K562 (cell line): ENCODE results near the gene BTRC. TPM values are rescaled to one million over a fixed set of nuclear protein-coding genes. Genes with fewer than 3 reads are reported as not detected.

Experiments used
- ATF1 ChIP-seq, 2 experiments: fragments of 450-650 bp in 1 of 2; IDR thresholded peaks; 2 replicates each; pipeline ENCODE4 v1.6.1; 2016; ENCODE audit warnings: missing compliant biosample characterization in 1 of 2, missing genetic modification characterization in 1 of 2
- CBFA2T3 ChIP-seq: fragments of 450-650 bp; IDR thresholded peaks from 2 replicates; pipeline ENCODE4 v1.6.1; 2017
- EP300 ChIP-seq: IDR thresholded peaks from 2 replicates; pipeline ENCODE4 v1.6.1; 2012; ENCODE audit warnings: low read length, improper control_type of control experiment
- HINFP ChIP-seq: fragments of 450-650 bp; conservative IDR thresholded peaks from 2 replicates; pipeline ENCODE4 v1.6.1; 2016; ENCODE audit warnings: missing genetic modification characterization, low read depth, mild to moderate bottlenecking, control low read depth, missing compliant biosample characterization
- HNRNPH1 ChIP-seq: fragments of 200-400 bp; formaldehyde crosslinking; optimal IDR thresholded peaks from 2 replicates; pipeline ENCODE3; 2017; ENCODE audit warnings: low read depth, mild to moderate bottlenecking, low read length, moderate library complexity
- JUNB ChIP-seq: fragments of 450-650 bp; formaldehyde crosslinking; conservative IDR thresholded peaks from 2 replicates; pipeline ENCODE4 v1.4.0; 2020; ENCODE audit warnings: mild to moderate bottlenecking
- NCOA1 ChIP-seq: fragments of 450-650 bp; IDR thresholded peaks from 2 replicates; pipeline ENCODE4 v1.6.1; 2016; ENCODE audit warnings: low read depth
- NCOA2 ChIP-seq, 2 experiments: fragments of 450-650 bp; IDR thresholded peaks; 2 replicates each; pipeline ENCODE4 v1.6.1; 2018; ENCODE audit warnings: mild to moderate bottlenecking in 2 of 2, moderate library complexity in 1 of 2; ENCODE audit not compliant: partially characterized antibody in 2 of 2
- RAD21 ChIP-seq, 2 experiments: fragments of 250-450 bp in 1 of 2; fragments of 450-650 bp in 1 of 2; sonication (Bioruptor Pico) in 1 of 2; formaldehyde crosslinking in 1 of 2; IDR thresholded peaks in 1 of 2; conservative IDR thresholded peaks in 1 of 2; 2 replicates each; pipeline versions ENCODE4 v1.4.0 to v1.8.0; 2020 to 2022; ENCODE audit warnings: mild to moderate bottlenecking in 2 of 2, moderate library complexity in 1 of 2
- RBM14 ChIP-seq: fragments of 200-400 bp; formaldehyde crosslinking; IDR thresholded peaks from 2 replicates; pipeline ENCODE4 v1.6.1; 2018; ENCODE audit warnings: low read depth, mild to moderate bottlenecking, low read length, moderate library complexity, borderline replicate concordance; ENCODE audit not compliant: insufficient read depth
- ZNF12 ChIP-seq: sonication (generic); formaldehyde crosslinking; IDR thresholded peaks from 2 replicates; pipeline ENCODE4 v1.4.0; 2020; ENCODE audit warnings: mild to moderate bottlenecking, missing genetic modification reagents
- ZNF263 ChIP-seq: sonication (generic); formaldehyde crosslinking; IDR thresholded peaks from 2 replicates; pipeline ENCODE4 v1.8.0; 2022; ENCODE audit warnings: mild to moderate bottlenecking, missing genetic modification reagents, borderline replicate concordance
- ZNF766 ChIP-seq: fragments of 200-800 bp; sonication (Bioruptor generic); conservative IDR thresholded peaks from 2 replicates; pipeline ENCODE4 v1.6.1; 2016; ENCODE audit warnings: missing genetic modification characterization, missing compliant biosample characterization
- polyA plus RNA-seq, 8 experiments: library from polyadenylated mRNA; depleted of rRNA in 4 of 8; stranded (reverse) in 5 of 8; unstranded in 3 of 8; fragments of >200 nt; fragmentation: Nextera tagmentation in 2 of 8; fragmentation: Illumina TruSeq in 1 of 8; extraction: Ambion mirVana in 2 of 8; extraction: Trizol in 1 of 8; gene quantifications; 2 replicates each; pipeline versions ENCODE4 v1.2.1 to v1.2.3, GENCODE V29; 2011 to 2014; ENCODE audit warnings: inconsistent platforms in 1 of 8, missing spikeins in 1 of 8
- total RNA-seq, 7 experiments: library from RNA; depleted of rRNA in 6 of 7; stranded (reverse); fragments of >200 nt in 6 of 7; fragmentation: Illumina TruSeq in 2 of 7; extraction: Trizol in 2 of 7; gene quantifications; 2 replicates each; pipeline versions ENCODE4 v1.2.1 to v1.2.3, GENCODE V29; 2011 to 2021; ENCODE audit warnings: low replicate concordance in 1 of 7
- TF ChIP-seq, protein P1 (sequence below), 2 experiments: fragments of 450-650 bp; formaldehyde crosslinking in 1 of 2; IDR thresholded peaks; 2 replicates each; pipeline versions ENCODE4 v1.4.0 to v1.6.1; 2014 to 2020; ENCODE audit warnings: mild to moderate bottlenecking in 2 of 2, borderline replicate concordance in 1 of 2, low read depth in 1 of 2
- TF ChIP-seq, protein P2 (sequence below), 3 experiments: IDR thresholded peaks in 2 of 3; conservative IDR thresholded peaks in 1 of 3; 2 replicates each; pipeline ENCODE4 v1.5.1; 2011 to 2012; ENCODE audit warnings: low read length in 3 of 3, mild to moderate bottlenecking in 3 of 3, control low read depth in 2 of 3, improper control_type of control experiment in 1 of 3, inconsistent platforms in 1 of 3, low read depth in 1 of 3, mixed read lengths in 1 of 3, moderate library complexity in 1 of 3; ENCODE audit not compliant: insufficient read depth in 2 of 3

The BTRC gene
- total and polyA plus RNA-seq, 9 of the 15 experiments (the other 6 are each of a cell fraction or from before 2014, with no cell fraction given), result 1.6 to 15.4 (median 7.0) TPM

DNA sequence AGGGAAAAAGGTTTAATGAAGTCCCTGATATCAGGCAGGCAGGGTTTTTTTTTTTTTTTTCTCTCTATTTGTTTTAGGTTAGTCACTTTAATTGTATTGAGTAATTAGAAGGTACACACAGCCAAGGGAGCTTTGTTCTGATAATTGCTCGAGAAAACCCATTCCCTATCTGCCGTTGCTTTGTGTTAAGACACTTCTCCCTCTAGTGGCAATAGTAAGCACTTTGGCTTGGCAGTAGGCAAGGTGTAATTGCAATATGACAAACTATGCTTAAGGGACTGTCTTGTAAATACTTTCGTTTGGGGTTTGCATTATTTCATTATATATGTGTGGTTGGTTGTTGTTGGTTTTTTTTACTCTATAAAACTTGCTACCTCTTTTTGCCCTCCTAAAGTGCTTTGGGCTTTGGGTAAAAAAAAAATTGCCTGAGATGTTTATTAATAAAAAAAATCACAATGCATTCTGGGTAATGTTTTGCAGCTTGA, 113.4 kb downstream of the BTRC start (continued):
- no peak for TF ChIP-seq HINFP
- TF ChIP-seq NCOA1, result no peak
- TF ChIP-seq JUNB (CRISPR knock-in tag), result no peak
- no peak for TF ChIP-seq ZNF12
- TF ChIP-seq RBM14, result no peak
- TF ChIP-seq CBFA2T3, result no peak
- peak; percentile 49 to 75 for TF ChIP-seq RAD21 (CRISPR knock-in tag; conservative IDR thresholded peaks at IDR 0.05 in 1 of 2, IDR thresholded peaks at IDR 0.05 in 1 of 2)
- TF ChIP-seq ATF1 (CRISPR knock-in tag; IDR thresholded peaks at IDR 0.05), result no peak
- TF ChIP-seq ATF1 (tag; IDR thresholded peaks at IDR 0.05), result 0 out of 2 replicates have a peak, but pooled peaks have one; percentile 16
- TF ChIP-seq, protein P1, sequence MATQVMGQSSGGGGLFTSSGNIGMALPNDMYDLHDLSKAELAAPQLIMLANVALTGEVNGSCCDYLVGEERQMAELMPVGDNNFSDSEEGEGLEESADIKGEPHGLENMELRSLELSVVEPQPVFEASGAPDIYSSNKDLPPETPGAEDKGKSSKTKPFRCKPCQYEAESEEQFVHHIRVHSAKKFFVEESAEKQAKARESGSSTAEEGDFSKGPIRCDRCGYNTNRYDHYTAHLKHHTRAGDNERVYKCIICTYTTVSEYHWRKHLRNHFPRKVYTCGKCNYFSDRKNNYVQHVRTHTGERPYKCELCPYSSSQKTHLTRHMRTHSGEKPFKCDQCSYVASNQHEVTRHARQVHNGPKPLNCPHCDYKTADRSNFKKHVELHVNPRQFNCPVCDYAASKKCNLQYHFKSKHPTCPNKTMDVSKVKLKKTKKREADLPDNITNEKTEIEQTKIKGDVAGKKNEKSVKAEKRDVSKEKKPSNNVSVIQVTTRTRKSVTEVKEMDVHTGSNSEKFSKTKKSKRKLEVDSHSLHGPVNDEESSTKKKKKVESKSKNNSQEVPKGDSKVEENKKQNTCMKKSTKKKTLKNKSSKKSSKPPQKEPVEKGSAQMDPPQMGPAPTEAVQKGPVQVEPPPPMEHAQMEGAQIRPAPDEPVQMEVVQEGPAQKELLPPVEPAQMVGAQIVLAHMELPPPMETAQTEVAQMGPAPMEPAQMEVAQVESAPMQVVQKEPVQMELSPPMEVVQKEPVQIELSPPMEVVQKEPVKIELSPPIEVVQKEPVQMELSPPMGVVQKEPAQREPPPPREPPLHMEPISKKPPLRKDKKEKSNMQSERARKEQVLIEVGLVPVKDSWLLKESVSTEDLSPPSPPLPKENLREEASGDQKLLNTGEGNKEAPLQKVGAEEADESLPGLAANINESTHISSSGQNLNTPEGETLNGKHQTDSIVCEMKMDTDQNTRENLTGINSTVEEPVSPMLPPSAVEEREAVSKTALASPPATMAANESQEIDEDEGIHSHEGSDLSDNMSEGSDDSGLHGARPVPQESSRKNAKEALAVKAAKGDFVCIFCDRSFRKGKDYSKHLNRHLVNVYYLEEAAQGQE (IDR thresholded peaks at IDR 0.05; ENCODE audit: borderline replicate concordance), result peak; percentile 58; the same call in 1 of the 2 replicates
- TF ChIP-seq, protein P1 (CRISPR knock-in tag; IDR thresholded peaks at IDR 0.05; ENCODE audit: low read depth), result no peak
- no peak for TF ChIP-seq ZNF766 (CRISPR knock-in tag)
- no peak for TF ChIP-seq HNRNPH1
- no peak for TF ChIP-seq ZNF263 (CRISPR knock-in tag)
- TF ChIP-seq, protein P2, sequence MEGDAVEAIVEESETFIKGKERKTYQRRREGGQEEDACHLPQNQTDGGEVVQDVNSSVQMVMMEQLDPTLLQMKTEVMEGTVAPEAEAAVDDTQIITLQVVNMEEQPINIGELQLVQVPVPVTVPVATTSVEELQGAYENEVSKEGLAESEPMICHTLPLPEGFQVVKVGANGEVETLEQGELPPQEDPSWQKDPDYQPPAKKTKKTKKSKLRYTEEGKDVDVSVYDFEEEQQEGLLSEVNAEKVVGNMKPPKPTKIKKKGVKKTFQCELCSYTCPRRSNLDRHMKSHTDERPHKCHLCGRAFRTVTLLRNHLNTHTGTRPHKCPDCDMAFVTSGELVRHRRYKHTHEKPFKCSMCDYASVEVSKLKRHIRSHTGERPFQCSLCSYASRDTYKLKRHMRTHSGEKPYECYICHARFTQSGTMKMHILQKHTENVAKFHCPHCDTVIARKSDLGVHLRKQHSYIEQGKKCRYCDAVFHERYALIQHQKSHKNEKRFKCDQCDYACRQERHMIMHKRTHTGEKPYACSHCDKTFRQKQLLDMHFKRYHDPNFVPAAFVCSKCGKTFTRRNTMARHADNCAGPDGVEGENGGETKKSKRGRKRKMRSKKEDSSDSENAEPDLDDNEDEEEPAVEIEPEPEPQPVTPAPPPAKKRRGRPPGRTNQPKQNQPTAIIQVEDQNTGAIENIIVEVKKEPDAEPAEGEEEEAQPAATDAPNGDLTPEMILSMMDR (IDR thresholded peaks at IDR 0.05 in 2 of 3, conservative IDR thresholded peaks at IDR 0.05 in 1 of 3; ENCODE audit: insufficient read depth in 2 of 3, low read depth in 1 of 3, low read length in 3 of 3), result peak; percentile 70 to 80 (median 75)
- peak in 1 of 2 experiments; percentile 52 for TF ChIP-seq NCOA2 (IDR thresholded peaks at IDR 0.05; ENCODE audit: partially characterized antibody in 2 of 2)
- TF ChIP-seq EP300, result 0 out of 2 replicates have a peak, but pooled peaks have one; percentile 11
